Type B pancreatic cell (in vitro differentiated cells): ENCODE data around the gene FNDC5. TPM values are rescaled to one million over a fixed set of nuclear protein-coding genes. Genes with fewer than 3 reads are reported as not detected.

Source experiments
- DNase-seq: peaks from one replicate; pipeline ENCODE4 v3.0.0; 2021; ENCODE audit warnings: mixed read lengths; ENCODE audit not compliant: unreplicated experiment; ENCODE audit errors: extremely low spot score
- H3K27ac Mint-ChIP-seq: 2 replicates; pipeline ENCODE4 v1.8.0; 2021; ENCODE audit warnings: mild to moderate bottlenecking, mixed read lengths
- H3K27me3 Mint-ChIP-seq: 2 replicates; pipeline ENCODE4 v1.8.0; 2021; ENCODE audit warnings: mixed read lengths
- H3K36me3 Mint-ChIP-seq: 2 replicates; pipeline ENCODE4 v1.8.0; 2021; ENCODE audit warnings: mixed read lengths
- H3K4me1 Mint-ChIP-seq: one replicate; pipeline ENCODE4 v1.8.0; 2021; ENCODE audit warnings: mixed read lengths; ENCODE audit not compliant: unreplicated experiment
- H3K4me3 Mint-ChIP-seq: 2 replicates; pipeline ENCODE4 v1.8.0; 2021; ENCODE audit warnings: mild to moderate bottlenecking, mixed read lengths
- H3K9me3 Mint-ChIP-seq: 2 replicates; pipeline ENCODE4 v1.8.0; 2021; ENCODE audit warnings: mixed read lengths
- CTCF ChIP-seq: fragments of 200-600 bp; sonication (generic); conservative IDR thresholded peaks from 2 replicates; pipeline ENCODE4 v1.5.0; 2021; ENCODE audit warnings: antibody characterized with exemption, mild to moderate bottlenecking
- total RNA-seq: library from RNA; stranded (reverse); gene quantifications from 2 replicates; pipeline ENCODE4 v1.2.1, GENCODE V29; 2021; ENCODE audit warnings: low replicate concordance

FNDC5 gene
- total RNA-seq, 1 donor from 2014 or later = 49.9 TPM

GRCh38 chr1:32858791-32859190 lies 11.9 kb downstream of the FNDC5 start:
- no peak for TF ChIP-seq CTCF
- Mint-ChIP-seq H3K9me3 (no peaks in the 10 kb centered on the region), H3K4me1 (peaks cover 4% of the 10 kb centered on the region)

GRCh38 chr1:32858136-32858535 lies 12.6 kb downstream of the FNDC5 start:
- Mint-ChIP-seq H3K36me3 (peaks cover 19% of the 10 kb centered on the region), H3K27me3 (no peaks in the 10 kb centered on the region), H3K4me1 (no peaks in the 10 kb centered on the region), H3K9me3 (no peaks in the 10 kb centered on the region), H3K27ac (no peak overlapping the region), H3K4me3 (no peak overlapping the region)
- DNase-seq = no peak
- TF ChIP-seq CTCF = no peak

More at GRCh38 chr1:32858791-32859190, 11.9 kb downstream of the FNDC5 start:
- Mint-ChIP-seq H3K4me3 (no peak overlapping the region), H3K27ac (no peak overlapping the region), H3K27me3 (no peaks in the 10 kb centered on the region), H3K36me3 (peaks cover 22% of the 10 kb centered on the region)
- DNase-seq = peak; percentile 16

- Mint-ChIP-seq H3K4me1 (no peaks in the 10 kb centered on the region), H3K4me3 (no peak overlapping the region), H3K9me3 (no peaks in the 10 kb centered on the region), H3K27me3 (no peaks in the 10 kb centered on the region), H3K36me3 (peaks cover 19% of the 10 kb centered on the region), H3K27ac (no peak overlapping the region)
- DNase-seq = no peak
- no peak for TF ChIP-seq CTCF
These were observed 14.7 kb downstream of the FNDC5 start for GRCh38 chr1:32855861-32856617.

- no peaks in the 10 kb centered on the region for H3K27me3 Mint-ChIP-seq
- H3K4me3 Mint-ChIP-seq = no peak overlapping the region
- no peak for TF ChIP-seq CTCF
- no peaks in the 10 kb centered on the region for H3K9me3 Mint-ChIP-seq
- DNase-seq = no peak
- peaks cover 3% of the 10 kb centered on the region for H3K4me1 Mint-ChIP-seq
- H3K36me3 Mint-ChIP-seq = peaks cover 20% of the 10 kb centered on the region
- no peak overlapping the region for H3K27ac Mint-ChIP-seq
These were observed 22.2 kb downstream of the FNDC5 start for GRCh38 chr1:32848354-32849063.

GRCh38 chr1:32831878-32832277 lies 38.8 kb downstream of the FNDC5 start:
- DNase-seq = no peak
- Mint-ChIP-seq H3K4me3 (no peak overlapping the region), H3K4me1 (peaks cover 4% of the 10 kb centered on the region), H3K27me3 (no peaks in the 10 kb centered on the region), H3K36me3 (peaks cover 37% of the 10 kb centered on the region), H3K9me3 (no peaks in the 10 kb centered on the region), H3K27ac (no peak overlapping the region)
- no peak for TF ChIP-seq CTCF
